ENCODE measurements around the gene NUP214.

GRCh38 chr9:131144201-131144600 lies 18.8 kb downstream of the NUP214 start:
- TF ChIP-seq CTCF (IDR thresholded peaks at IDR 0.05; ENCODE audit: low read depth, low read length), result no peak
- no peak for TF ChIP-seq EZH2phosphoT487 (IDR thresholded peaks at IDR 0.05; ENCODE audit: low read depth)
